A549 (cell line): ENCODE results near the gene ATP5PO. TPM values are rescaled to one million over a fixed set of nuclear protein-coding genes. Genes with fewer than 3 reads are reported as not detected.

Experiments
- ATAC-seq, 2 experiments: fragments of 200-7000 bp in 1 of 2; fragments of >200 bp in 1 of 2; cut with Nextera tagmentation in 1 of 2; cut with Tn5 transposase in 1 of 2; 3 replicates each; pipeline versions ENCODE4 v1.8.0 to v1.9.1; 2018 to 2020; ENCODE audit warnings: mild to moderate bottlenecking in 1 of 2, moderate library complexity in 1 of 2
- CTCF ChIA-PET: fragments of 300-600 bp; sonication (Branson Sonifier 250); formaldehyde crosslinking; extraction: SDS; loops from one replicate; lab custom pipeline; 2021; ENCODE audit warnings: antibody characterized with exemption, inconsistent platforms; lab: Yijun Ruan, JAX
- POLR2A ChIA-PET: fragments of 350-600 bp; formaldehyde crosslinking; extraction: SDS; loops from one replicate; lab custom pipeline; 2021; ENCODE audit warnings: antibody characterized with exemption, inconsistent platforms; lab: Yijun Ruan, JAX
- DNase-seq, 2 experiments: peaks; one replicate each; pipeline versions ENCODE4 v3.0.0 to v3.0.0-alpha.2; 2011 to 2016; ENCODE audit warnings: low read depth in 1 of 2, low spot score in 1 of 2
- FAIRE-seq: peaks from 2 replicates; lab custom pipeline; 2011; peaks lifted over from hg19 to GRCh38; lab: Jason Lieb, UNC
- H3K27ac ChIP-seq, 2 experiments: fragments of >200 bp; sonication (Bioruptor Twin); formaldehyde crosslinking; 3 replicates each; pipeline ENCODE4 v1.5.1; 2016 to 2017
- H3K4me1 ChIP-seq: fragments of >200 bp; sonication (Bioruptor Twin); formaldehyde crosslinking; 3 replicates; pipeline ENCODE4 v1.6.1; 2016
- H3K4me2 ChIP-seq: fragments of >200 bp; sonication (Bioruptor Twin); formaldehyde crosslinking; 3 replicates; pipeline ENCODE4 v1.6.1; 2016
- H3K4me3 ChIP-seq: fragments of >200 bp; sonication (Bioruptor Twin); formaldehyde crosslinking; 3 replicates; pipeline ENCODE4 v1.5.1; 2016
- H3K9me3 ChIP-seq: fragments of >200 bp; sonication (Bioruptor Twin); formaldehyde crosslinking; 3 replicates; pipeline ENCODE4 v1.6.1; 2016
- BHLHE40 ChIP-seq: IDR thresholded peaks from 2 replicates; pipeline ENCODE4 v1.6.1; 2012; ENCODE audit warnings: low read depth, low read length, inconsistent platforms
- CHD4 ChIP-seq: fragments of 200-600 bp; sonication (generic); IDR thresholded peaks from 2 replicates; pipeline ENCODE4 v1.6.1; 2016; ENCODE audit warnings: antibody characterized with exemption, mild to moderate bottlenecking, borderline replicate concordance
- EP300 ChIP-seq, 2 experiments: fragments of >200 bp; sonication (Bioruptor Twin); formaldehyde crosslinking; IDR thresholded peaks; 2 replicates in 1 of 2; 3 replicates in 1 of 2; pipeline ENCODE4 v1.6.1; 2016 to 2017
- FOSL2 ChIP-seq, 2 experiments: fragments of 450-650 bp in 1 of 2; fragments of >200 bp in 1 of 2; sonication (Bioruptor Twin) in 1 of 2; formaldehyde crosslinking; IDR thresholded peaks; 2 replicates each; pipeline versions ENCODE4 v1.5.0 to v1.6.1; 2016 to 2020; ENCODE audit warnings: mild to moderate bottlenecking in 1 of 2, moderate library complexity in 1 of 2
- HOXA7 ChIP-seq: fragments of 250-450 bp; sonication (Bioruptor Pico); IDR thresholded peaks from 2 replicates; pipeline ENCODE4 v1.5.0; 2020; ENCODE audit warnings: mild to moderate bottlenecking, moderate library complexity
- HOXB13 ChIP-seq: fragments of 250-450 bp; sonication (Bioruptor Pico); IDR thresholded peaks from 2 replicates; pipeline ENCODE4 v1.5.0; 2020; ENCODE audit warnings: low read depth, mild to moderate bottlenecking, moderate library complexity
- HOXB5 ChIP-seq: fragments of 250-450 bp; sonication (Bioruptor Pico); IDR thresholded peaks from 2 replicates; pipeline ENCODE4 v1.5.0; 2020; ENCODE audit warnings: mild to moderate bottlenecking, moderate library complexity
- JUNB ChIP-seq: fragments of >200 bp; sonication (Bioruptor Twin); formaldehyde crosslinking; IDR thresholded peaks from 2 replicates; pipeline ENCODE4 v1.6.1; 2016
- KDM5A ChIP-seq: fragments of 200-600 bp; sonication (generic); IDR thresholded peaks from 2 replicates; pipeline ENCODE4 v1.6.1; 2016; ENCODE audit warnings: antibody characterized with exemption, mild to moderate bottlenecking
- MYC ChIP-seq: IDR thresholded peaks from 2 replicates; pipeline ENCODE4 v1.6.1; 2012; ENCODE audit warnings: mild to moderate bottlenecking, inconsistent platforms, low read length, improper control_type of control experiment, borderline replicate concordance
- NPAS2 ChIP-seq: fragments of 250-450 bp; sonication (Bioruptor Pico); IDR thresholded peaks from 2 replicates; pipeline ENCODE4 v1.8.0; 2022; ENCODE audit warnings: mild to moderate bottlenecking, moderate library complexity, borderline replicate concordance
- NR3C1 ChIP-seq: fragments of >200 bp; sonication (Bioruptor Twin); formaldehyde crosslinking; IDR thresholded peaks from 3 replicates; pipeline ENCODE4 v1.6.1; 2017
- POLR2A ChIP-seq: IDR thresholded peaks from 2 replicates; pipeline ENCODE4 v1.6.1; 2012; ENCODE audit warnings: mild to moderate bottlenecking, low read length
- POLR2AphosphoS2 ChIP-seq: conservative IDR thresholded peaks from 2 replicates; pipeline ENCODE4 v1.6.1; 2012; ENCODE audit warnings: low read length, improper control_type of control experiment, inconsistent platforms
- RAD21 ChIP-seq, 2 experiments: fragments of >200 bp in 1 of 2; sonication (Bioruptor Twin) in 1 of 2; formaldehyde crosslinking in 1 of 2; IDR thresholded peaks in 1 of 2; conservative IDR thresholded peaks in 1 of 2; 2 replicates in 1 of 2; 3 replicates in 1 of 2; pipeline ENCODE4 v1.6.1; 2012 to 2018; ENCODE audit warnings: inconsistent platforms in 1 of 2
- RNF2 ChIP-seq: fragments of 200-600 bp; sonication (generic); IDR thresholded peaks from 2 replicates; pipeline ENCODE4 v1.6.1; 2016; ENCODE audit warnings: low read depth, mild to moderate bottlenecking, antibody characterized with exemption, moderate library complexity, borderline replicate concordance
- SMC3 ChIP-seq: fragments of >200 bp; sonication (Bioruptor Twin); formaldehyde crosslinking; IDR thresholded peaks from 3 replicates; pipeline ENCODE4 v1.6.1; 2018; ENCODE audit warnings: inconsistent platforms
- TFCP2L1 ChIP-seq: fragments of 250-450 bp; sonication (Bioruptor Pico); IDR thresholded peaks from 2 replicates; pipeline ENCODE4 v1.5.0; 2021; ENCODE audit warnings: mild to moderate bottlenecking
- TP53 ChIP-seq: fragments of 250-450 bp; sonication (Bioruptor Pico); IDR thresholded peaks from 2 replicates; pipeline ENCODE4 v1.5.0; 2021; ENCODE audit warnings: mild to moderate bottlenecking, moderate library complexity
- USF2 ChIP-seq: fragments of 450-650 bp; IDR thresholded peaks from 2 replicates; pipeline ENCODE4 v1.6.1; 2014; ENCODE audit warnings: antibody characterized with exemption
- ZSCAN20 ChIP-seq: fragments of 250-450 bp; sonication (Bioruptor Pico); IDR thresholded peaks from 2 replicates; pipeline ENCODE4 v1.8.0; 2022; ENCODE audit warnings: mild to moderate bottlenecking, moderate library complexity
- WGBS: methylation state at CpG from one replicate; pipeline ENCODE4 v1.1.6; 2017; ENCODE audit errors: missing lambda C conversion rate; 5-methylcytosine and 5-hydroxymethylcytosine counted together
- polyA plus RNA-seq, 4 experiments: library from polyadenylated mRNA; depleted of rRNA in 3 of 4; stranded (reverse); fragments of >200 nt; fragmentation: RNase III in 1 of 4; extraction: RNeasy Plus Mini Kit Qiagen cat#74134 plus additional on column Dnase treatment in 1 of 4; gene quantifications; 2 replicates in 3 of 4; 3 replicates in 1 of 4; pipeline ENCODE4 v1.2.3, GENCODE V29; 2011 to 2017
- TF ChIP-seq, protein P1 (sequence below): IDR thresholded peaks from 2 replicates; pipeline ENCODE4 v1.6.1; 2012
- TF ChIP-seq, protein P2 (sequence below): fragments of >200 bp; sonication (Bioruptor Twin); formaldehyde crosslinking; IDR thresholded peaks from 3 replicates; pipeline ENCODE4 v1.5.1; 2016
- TF ChIP-seq, protein P3 (sequence below): fragments of 200-600 bp; sonication (generic); IDR thresholded peaks from 2 replicates; pipeline ENCODE4 v1.6.1; 2016; ENCODE audit warnings: antibody characterized with exemption, mild to moderate bottlenecking, moderate library complexity
- TF ChIP-seq, protein P4 (sequence below): fragments of 250-450 bp; sonication (Bioruptor Pico); IDR thresholded peaks from 2 replicates; pipeline ENCODE4 v1.5.0; 2020; ENCODE audit warnings: low read depth, mild to moderate bottlenecking, moderate library complexity

Gene ATP5PO
- polyA plus RNA-seq, 2 of the 4 experiments (the other 2 are of a cell fraction), result 143 to 252 TPM

GRCh38 chr21:33884376-33885171, 31.0 kb downstream of the ATP5PO start:
- Histone ChIP-seq H3K4me3 (no peak overlapping the region), H3K9me3 (no peaks in the 10 kb centered on the region), H3K4me1 (no peaks in the 10 kb centered on the region), H3K4me2 (no peak overlapping the region), H3K27ac (no peak overlapping the region)
- ChIA-PET POLR2A (no interaction called here), CTCF (no interaction called here)
- TF ChIP-seq HOXB5 (CRISPR knock-in tag), result no peak
- TF ChIP-seq KDM5A, result no peak
- TF ChIP-seq, protein P1, sequence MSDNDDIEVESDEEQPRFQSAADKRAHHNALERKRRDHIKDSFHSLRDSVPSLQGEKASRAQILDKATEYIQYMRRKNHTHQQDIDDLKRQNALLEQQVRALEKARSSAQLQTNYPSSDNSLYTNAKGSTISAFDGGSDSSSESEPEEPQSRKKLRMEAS, result no peak
- TF ChIP-seq CHD4, result no peak
- TF ChIP-seq POLR2AphosphoS2, result no peak
- TF ChIP-seq, protein P2, sequence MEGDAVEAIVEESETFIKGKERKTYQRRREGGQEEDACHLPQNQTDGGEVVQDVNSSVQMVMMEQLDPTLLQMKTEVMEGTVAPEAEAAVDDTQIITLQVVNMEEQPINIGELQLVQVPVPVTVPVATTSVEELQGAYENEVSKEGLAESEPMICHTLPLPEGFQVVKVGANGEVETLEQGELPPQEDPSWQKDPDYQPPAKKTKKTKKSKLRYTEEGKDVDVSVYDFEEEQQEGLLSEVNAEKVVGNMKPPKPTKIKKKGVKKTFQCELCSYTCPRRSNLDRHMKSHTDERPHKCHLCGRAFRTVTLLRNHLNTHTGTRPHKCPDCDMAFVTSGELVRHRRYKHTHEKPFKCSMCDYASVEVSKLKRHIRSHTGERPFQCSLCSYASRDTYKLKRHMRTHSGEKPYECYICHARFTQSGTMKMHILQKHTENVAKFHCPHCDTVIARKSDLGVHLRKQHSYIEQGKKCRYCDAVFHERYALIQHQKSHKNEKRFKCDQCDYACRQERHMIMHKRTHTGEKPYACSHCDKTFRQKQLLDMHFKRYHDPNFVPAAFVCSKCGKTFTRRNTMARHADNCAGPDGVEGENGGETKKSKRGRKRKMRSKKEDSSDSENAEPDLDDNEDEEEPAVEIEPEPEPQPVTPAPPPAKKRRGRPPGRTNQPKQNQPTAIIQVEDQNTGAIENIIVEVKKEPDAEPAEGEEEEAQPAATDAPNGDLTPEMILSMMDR, result no peak
- no peak for TF ChIP-seq POLR2A
- TF ChIP-seq HOXB13, result no peak
- TF ChIP-seq ZSCAN20, result no peak
- TF ChIP-seq RAD21 (conservative IDR thresholded peaks at IDR 0.05 in 1 of 2, IDR thresholded peaks at IDR 0.05 in 1 of 2), result no peak
- TF ChIP-seq, protein P3, sequence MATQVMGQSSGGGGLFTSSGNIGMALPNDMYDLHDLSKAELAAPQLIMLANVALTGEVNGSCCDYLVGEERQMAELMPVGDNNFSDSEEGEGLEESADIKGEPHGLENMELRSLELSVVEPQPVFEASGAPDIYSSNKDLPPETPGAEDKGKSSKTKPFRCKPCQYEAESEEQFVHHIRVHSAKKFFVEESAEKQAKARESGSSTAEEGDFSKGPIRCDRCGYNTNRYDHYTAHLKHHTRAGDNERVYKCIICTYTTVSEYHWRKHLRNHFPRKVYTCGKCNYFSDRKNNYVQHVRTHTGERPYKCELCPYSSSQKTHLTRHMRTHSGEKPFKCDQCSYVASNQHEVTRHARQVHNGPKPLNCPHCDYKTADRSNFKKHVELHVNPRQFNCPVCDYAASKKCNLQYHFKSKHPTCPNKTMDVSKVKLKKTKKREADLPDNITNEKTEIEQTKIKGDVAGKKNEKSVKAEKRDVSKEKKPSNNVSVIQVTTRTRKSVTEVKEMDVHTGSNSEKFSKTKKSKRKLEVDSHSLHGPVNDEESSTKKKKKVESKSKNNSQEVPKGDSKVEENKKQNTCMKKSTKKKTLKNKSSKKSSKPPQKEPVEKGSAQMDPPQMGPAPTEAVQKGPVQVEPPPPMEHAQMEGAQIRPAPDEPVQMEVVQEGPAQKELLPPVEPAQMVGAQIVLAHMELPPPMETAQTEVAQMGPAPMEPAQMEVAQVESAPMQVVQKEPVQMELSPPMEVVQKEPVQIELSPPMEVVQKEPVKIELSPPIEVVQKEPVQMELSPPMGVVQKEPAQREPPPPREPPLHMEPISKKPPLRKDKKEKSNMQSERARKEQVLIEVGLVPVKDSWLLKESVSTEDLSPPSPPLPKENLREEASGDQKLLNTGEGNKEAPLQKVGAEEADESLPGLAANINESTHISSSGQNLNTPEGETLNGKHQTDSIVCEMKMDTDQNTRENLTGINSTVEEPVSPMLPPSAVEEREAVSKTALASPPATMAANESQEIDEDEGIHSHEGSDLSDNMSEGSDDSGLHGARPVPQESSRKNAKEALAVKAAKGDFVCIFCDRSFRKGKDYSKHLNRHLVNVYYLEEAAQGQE, result no peak
- no peak for TF ChIP-seq TFCP2L1 (CRISPR knock-in tag)
- TF ChIP-seq JUNB, result no peak
- no peak for TF ChIP-seq NR3C1
- no peak for TF ChIP-seq TP53 (CRISPR knock-in tag)
- no peak for TF ChIP-seq NPAS2 (CRISPR knock-in tag)
- no peak for TF ChIP-seq FOSL2 (IDR thresholded peaks at IDR 0.05)
- TF ChIP-seq FOSL2 (CRISPR knock-in tag; IDR thresholded peaks at IDR 0.05), result no peak
- TF ChIP-seq RNF2, result no peak
- TF ChIP-seq MYC, result no peak
- FAIRE-seq, result no peak
- WGBS, result 84% methylated on average over 20 of the region's 20 CpGs
- no peak for ATAC-seq
- DNase-seq, result no peak

GRCh38 chr21:33883118-33883517, 32.5 kb downstream of the ATP5PO start:
- FAIRE-seq (no peak), ATAC-seq (no peak), DNase-seq (no peak)
- ChIA-PET POLR2A (no interaction called here), CTCF (interaction anchor here (0.6 kb wide), 1 partner anchor 216 kb away, joined by 4 read pairs; no protein-coding TSS in a partner anchor)
- H3K4me3 ChIP-seq, result no peak overlapping the region
- WGBS, result 76% methylated on average over 12 of the region's 12 CpGs
- H3K27ac ChIP-seq, result no peak overlapping the region
- no peaks in the 10 kb centered on the region for H3K9me3 ChIP-seq
- H3K4me2 ChIP-seq, result no peak overlapping the region
- no peak for TF ChIP-seq BHLHE40
- no peak for TF ChIP-seq HOXA7 (CRISPR knock-in tag)
- TF ChIP-seq USF2, result no peak
- no peak for TF ChIP-seq SMC3
- no peak for TF ChIP-seq TP53 (CRISPR knock-in tag)
- no peak for TF ChIP-seq EP300 (IDR thresholded peaks at IDR 0.05)
- TF ChIP-seq, protein P1, result no peak
- TF ChIP-seq, protein P4, sequence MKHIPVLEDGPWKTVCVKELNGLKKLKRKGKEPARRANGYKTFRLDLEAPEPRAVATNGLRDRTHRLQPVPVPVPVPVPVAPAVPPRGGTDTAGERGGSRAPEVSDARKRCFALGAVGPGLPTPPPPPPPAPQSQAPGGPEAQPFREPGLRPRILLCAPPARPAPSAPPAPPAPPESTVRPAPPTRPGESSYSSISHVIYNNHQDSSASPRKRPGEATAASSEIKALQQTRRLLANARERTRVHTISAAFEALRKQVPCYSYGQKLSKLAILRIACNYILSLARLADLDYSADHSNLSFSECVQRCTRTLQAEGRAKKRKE, result no peak
- no peak for TF ChIP-seq MYC
- H3K4me1 ChIP-seq, result no peaks in the 10 kb centered on the region
